Endodermal cell (in vitro differentiated cells): ENCODE measurements around the gene NCAM2. TPM values are rescaled to one million over a fixed set of nuclear protein-coding genes. Genes with fewer than 3 reads are reported as not detected.

Source experiments
- DNase-seq: peaks from one replicate; pipeline ENCODE4 v3.0.0-alpha.2; 2017
- H3K27ac ChIP-seq: 2 replicates; pipeline ENCODE4 v1.5.1; 2013; ENCODE audit warnings: mild to moderate bottlenecking, low read depth, low read length, moderate library complexity
- H3K27me3 ChIP-seq: 2 replicates; pipeline ENCODE4 v1.6.1; 2013; ENCODE audit warnings: mild to moderate bottlenecking, low read length, moderate library complexity; ENCODE audit not compliant: insufficient read depth, control insufficient read depth, poor library complexity, severe bottlenecking
- H3K36me3 ChIP-seq: 2 replicates; pipeline ENCODE4 v1.7.0; 2013; ENCODE audit warnings: mild to moderate bottlenecking, low read length, moderate library complexity; ENCODE audit not compliant: control insufficient read depth, insufficient read depth
- H3K4me1 ChIP-seq: one replicate; pipeline ENCODE4 v1.7.0; 2013; ENCODE audit warnings: low read length; ENCODE audit not compliant: control insufficient read depth, insufficient read depth
- H3K4me3 ChIP-seq: 2 replicates; pipeline ENCODE4 v1.5.1; 2013; ENCODE audit warnings: mild to moderate bottlenecking, low read length, moderate library complexity
- H3K9ac ChIP-seq: 2 replicates; pipeline ENCODE4 v1.6.1; 2013; ENCODE audit warnings: mild to moderate bottlenecking, low read length, moderate library complexity; ENCODE audit not compliant: poor library complexity, severe bottlenecking; ENCODE audit errors: extremely low read depth
- H3K9me3 ChIP-seq: 2 replicates; pipeline ENCODE4 v1.6.1; 2013; ENCODE audit warnings: mild to moderate bottlenecking, low read length, moderate library complexity; ENCODE audit not compliant: control insufficient read depth
- H3K27ac Mint-ChIP-seq: 2 replicates; pipeline ENCODE4 v1.8.0; 2020; ENCODE audit warnings: mixed read lengths
- H3K27me3 Mint-ChIP-seq: 2 replicates; pipeline ENCODE4 v1.8.0; 2021; ENCODE audit warnings: mild to moderate bottlenecking, mixed read lengths; ENCODE audit not compliant: insufficient read depth
- H3K36me3 Mint-ChIP-seq: 2 replicates; pipeline ENCODE4 v1.8.0; 2020; ENCODE audit warnings: low read depth, mixed read lengths
- H3K4me1 Mint-ChIP-seq: 2 replicates; pipeline ENCODE4 v1.8.0; 2020; ENCODE audit warnings: mixed read lengths
- H3K4me3 Mint-ChIP-seq: 2 replicates; pipeline ENCODE4 v1.8.0; 2020; ENCODE audit warnings: mild to moderate bottlenecking, moderate library complexity, mixed read lengths
- H3K9me3 Mint-ChIP-seq: 2 replicates; pipeline ENCODE4 v1.8.0; 2020; ENCODE audit warnings: mild to moderate bottlenecking, mixed read lengths
- CTCF ChIP-seq: fragments of 200-600 bp; sonication (generic); conservative IDR thresholded peaks from 2 replicates; pipeline ENCODE4 v1.5.0; 2021; ENCODE audit warnings: antibody characterized with exemption, mild to moderate bottlenecking
- WGBS, 2 experiments: methylation state at CpG; one replicate each; pipeline versions ENCODE4 v1.1.5 to v1.1.7; 2013; ENCODE audit warnings: missing lambda C conversion rate in 2 of 2, mixed read lengths in 1 of 2; ENCODE audit not compliant: insufficient coverage in 1 of 2, insufficient read length in 1 of 2; 5-methylcytosine and 5-hydroxymethylcytosine counted together
- total RNA-seq, 2 donors: library from RNA; stranded (reverse); fragmentation: NEBNext Ultra II Directional in 1 of 2; extraction: Animal tissue kit (Norgen Biotek cat#: 25700) in 1 of 2; gene quantifications; 2 replicates in 1 of 2; 3 replicates in 1 of 2; pipeline ENCODE4 v1.2.1, GENCODE V29; 2021

Gene NCAM2
- total RNA-seq, 2 donors from 2014 or later = 0.46 to 0.69 TPM

- DNase-seq = no peak
- Mint-ChIP-seq H3K4me3 (no peak overlapping the region), H3K27me3 (no peaks in the 10 kb centered on the region), H3K27ac (no peak overlapping the region), H3K36me3 (no peaks in the 10 kb centered on the region), H3K4me1 (no peaks in the 10 kb centered on the region), H3K9me3 (no peaks in the 10 kb centered on the region)
- no peaks in the 10 kb centered on the region for H3K9me3 ChIP-seq
- H3K27me3 ChIP-seq = no peaks in the 10 kb centered on the region
- H3K4me1 ChIP-seq = no peaks in the 10 kb centered on the region
- 100% methylated on average over 1 of the region's 1 CpG; no CpG with 5 or more reads in 1 of the 2 experiments for WGBS, 2 experiments
- no peak for TF ChIP-seq CTCF
- H3K36me3 ChIP-seq = no peaks in the 10 kb centered on the region
- no peak overlapping the region for H3K27ac ChIP-seq
- no peak overlapping the region for H3K9ac ChIP-seq
- H3K4me3 ChIP-seq = no peak overlapping the region
Observed at GRCh38 chr21:21064353-21064752, 66.1 kb downstream of the NCAM2 start.

GRCh38 chr21:21067375-21067774 is 69.2 kb downstream of the NCAM2 start:
- Histone ChIP-seq H3K36me3 (no peaks in the 10 kb centered on the region), H3K4me3 (no peak overlapping the region), H3K9ac (no peak overlapping the region), H3K27ac (no peak overlapping the region), H3K27me3 (no peaks in the 10 kb centered on the region), H3K4me1 (no peaks in the 10 kb centered on the region), H3K9me3 (no peaks in the 10 kb centered on the region)
- Mint-ChIP-seq H3K27me3 (no peaks in the 10 kb centered on the region), H3K4me3 (no peak overlapping the region), H3K36me3 (no peaks in the 10 kb centered on the region), H3K27ac (no peak overlapping the region), H3K9me3 (no peaks in the 10 kb centered on the region), H3K4me1 (no peaks in the 10 kb centered on the region)
- no peak for TF ChIP-seq CTCF
- no peak for DNase-seq

- H3K9me3 ChIP-seq = no peaks in the 10 kb centered on the region
- Mint-ChIP-seq H3K27me3 (no peaks in the 10 kb centered on the region), H3K9me3 (peaks cover 2% of the 10 kb centered on the region), H3K27ac (no peak overlapping the region), H3K4me1 (no peaks in the 10 kb centered on the region), H3K36me3 (no peaks in the 10 kb centered on the region), H3K4me3 (no peak overlapping the region)
- 91 to 94% methylated on average over 2 to 3 of the region's 3 CpGs for WGBS, 2 experiments
- no peak overlapping the region for H3K9ac ChIP-seq
- no peaks in the 10 kb centered on the region for H3K4me1 ChIP-seq
- no peak overlapping the region for H3K4me3 ChIP-seq
- no peaks in the 10 kb centered on the region for H3K36me3 ChIP-seq
- no peak overlapping the region for H3K27ac ChIP-seq
- no peak for TF ChIP-seq CTCF
- H3K27me3 ChIP-seq = no peaks in the 10 kb centered on the region
- no peak for DNase-seq
Observed at GRCh38 chr21:21074305-21074704, 76.1 kb downstream of the NCAM2 start.
